Ramos (cell line): ENCODE results near the gene CEP164.

ENCODE experiments used
- in situ Hi-C: fragments of 300-500 bp; cut with MboI; formaldehyde crosslinking; loops from one replicate; pipeline ENCODE4 v1.14.3; 2022; ENCODE audit warnings: low sequenced_read_pairs; ENCODE audit not compliant: unreplicated experiment

Gene CEP164

GRCh38 chr11:117457031-117457785 is 129.6 kb downstream of the CEP164 start:
- in situ Hi-C loops = no loop called here

GRCh38 chr11:117457835-117458234 is 130.2 kb downstream of the CEP164 start:
- in situ Hi-C loops = no loop called here

- in situ Hi-C loops = no loop called here
These were observed 130.8 kb downstream of the CEP164 start for GRCh38 chr11:117458275-117459122.

GRCh38 chr11:117459123-117459978 is 131.7 kb downstream of the CEP164 start:
- in situ Hi-C loops = no loop called here

- in situ Hi-C loops = no loop called here
These were observed 132.3 kb downstream of the CEP164 start for GRCh38 chr11:117459979-117460300.

GRCh38 chr11:117461396-117462182 is 133.9 kb downstream of the CEP164 start:
- in situ Hi-C loops = no loop called here

- in situ Hi-C loops = no loop called here
These were observed 134.7 kb downstream of the CEP164 start for GRCh38 chr11:117462183-117462863.

- in situ Hi-C loops = no loop called here
These were observed 135.2 kb downstream of the CEP164 start for GRCh38 chr11:117462864-117463247.
